Measurements from ENCODE around the gene ACKR2.

Gene ACKR2

GRCh38 chr3:42769477-42770131 is 39.6 kb upstream of the ACKR2 start (continued):
- TF ChIP-seq ZNF362 (tag by site-specific recombination; IDR thresholded peaks at IDR 0.05) (no peak), ZBTB20 (tag by site-specific recombination; IDR thresholded peaks at IDR 0.05) (no peak), ZBTB1 (tag by site-specific recombination; IDR thresholded peaks at IDR 0.05) (no peak), ZNF211 (tag by site-specific recombination; IDR thresholded peaks at IDR 0.05; ENCODE audit: low read depth) (no peak), ZNF645 (tag by site-specific recombination; IDR thresholded peaks at IDR 0.05) (no peak), ZNF202 (tag by site-specific recombination; IDR thresholded peaks at IDR 0.05; ENCODE audit: borderline replicate concordance) (no peak), ZSCAN23 (tag by site-specific recombination; IDR thresholded peaks at IDR 0.05) (no peak), GLI2 (tag by site-specific recombination; IDR thresholded peaks at IDR 0.05; ENCODE audit: borderline replicate concordance, low read depth) (no peak)

GRCh38 chr3:42771271-42771670 is 38.0 kb upstream of the ACKR2 start:
- TF ChIP-seq ZNF600 (tag by site-specific recombination; IDR thresholded peaks at IDR 0.05) (no peak), ZNF398 (tag by site-specific recombination; IDR thresholded peaks at IDR 0.05) (no peak), ZNF654 (tag by site-specific recombination; IDR thresholded peaks at IDR 0.05; ENCODE audit: low read depth) (no peak), ZBTB7A (tag by site-specific recombination; IDR thresholded peaks at IDR 0.05; ENCODE audit: low read depth) (no peak), IKZF3 (tag by site-specific recombination; IDR thresholded peaks at IDR 0.05) (no peak), ZNF658 (tag by site-specific recombination; IDR thresholded peaks at IDR 0.05) (no peak), KLF9 (tag by site-specific recombination; IDR thresholded peaks at IDR 0.05; ENCODE audit: low read depth) (no peak), KLF10 (tag by site-specific recombination; IDR thresholded peaks at IDR 0.05) (no peak), ZBTB6 (tag by site-specific recombination; IDR thresholded peaks at IDR 0.05) (no peak), ZNF664 (tag by site-specific recombination; IDR thresholded peaks at IDR 0.05) (no peak)
- no peak overlapping the region for H3K27ac ChIP-seq (ENCODE audit: extremely low read depth, low read depth, low read length)
- H3K4me1 ChIP-seq (ENCODE audit: control insufficient read depth, insufficient read depth, low read length), result no peaks in the 10 kb centered on the region
- H3K9me3 ChIP-seq (ENCODE audit: control insufficient read depth, insufficient read depth, low read depth, low read length), result no peaks in the 10 kb centered on the region
- H3K4me3 ChIP-seq (ENCODE audit: low read depth, low read length), result no peak overlapping the region
- no peaks in the 10 kb centered on the region for H3K36me3 ChIP-seq (ENCODE audit: control insufficient read depth in 2 of 2, insufficient read depth in 1 of 2, low read length in 2 of 2)
- CTCF ChIA-PET, result no interaction called here
- POLR2A ChIA-PET, result no interaction called here

Data from HEK293 (cell line).